NCI-H128 (cell line): ENCODE results near the gene VARS1.

ENCODE experiments used
- DNase-seq: peaks from one replicate; lab custom pipeline; 2025; ENCODE audit not compliant: unreplicated experiment; lab: John Stamatoyannopoulos, UW

The VARS1 gene

GRCh38 chr6:31749301-31750036 lies 46.1 kb downstream of the VARS1 start:
- DNase-seq, result no peak
